ENCODE measurements around the gene SH3RF1.

GRCh38 chr4:169109035-169109675 is 161.6 kb downstream of the SH3RF1 start:
- TF ChIP-seq CTCF (IDR thresholded peaks at IDR 0.05) (no peak), POLR2A (IDR thresholded peaks at IDR 0.05) (no peak)

Measured in body of pancreas (tissue), 4 donors.